ENCODE data around the gene TMEM31. TPM values are rescaled to one million over a fixed set of nuclear protein-coding genes. Genes with fewer than 3 reads are reported as not detected.

Gene TMEM31
- total RNA-seq, 1 experiment from 2014 or later, result not detected

GRCh38 chrX:103681443-103681842 is 29.3 kb upstream of the TMEM31 start:
- intact Hi-C loops (cut with micrococcal nuclease; ENCODE audit: unreplicated experiment), result no loop called here
- H3K9me3 ChIP-seq (ENCODE audit: insufficient read depth, low read depth), result no peaks in the 10 kb centered on the region
- no peaks in the 10 kb centered on the region for H3K27me3 ChIP-seq (ENCODE audit: insufficient read depth, low read depth)
- H4K20me1 ChIP-seq (ENCODE audit: insufficient read depth), result peaks cover 18% of the 10 kb centered on the region
- TF ChIP-seq, protein P1, sequence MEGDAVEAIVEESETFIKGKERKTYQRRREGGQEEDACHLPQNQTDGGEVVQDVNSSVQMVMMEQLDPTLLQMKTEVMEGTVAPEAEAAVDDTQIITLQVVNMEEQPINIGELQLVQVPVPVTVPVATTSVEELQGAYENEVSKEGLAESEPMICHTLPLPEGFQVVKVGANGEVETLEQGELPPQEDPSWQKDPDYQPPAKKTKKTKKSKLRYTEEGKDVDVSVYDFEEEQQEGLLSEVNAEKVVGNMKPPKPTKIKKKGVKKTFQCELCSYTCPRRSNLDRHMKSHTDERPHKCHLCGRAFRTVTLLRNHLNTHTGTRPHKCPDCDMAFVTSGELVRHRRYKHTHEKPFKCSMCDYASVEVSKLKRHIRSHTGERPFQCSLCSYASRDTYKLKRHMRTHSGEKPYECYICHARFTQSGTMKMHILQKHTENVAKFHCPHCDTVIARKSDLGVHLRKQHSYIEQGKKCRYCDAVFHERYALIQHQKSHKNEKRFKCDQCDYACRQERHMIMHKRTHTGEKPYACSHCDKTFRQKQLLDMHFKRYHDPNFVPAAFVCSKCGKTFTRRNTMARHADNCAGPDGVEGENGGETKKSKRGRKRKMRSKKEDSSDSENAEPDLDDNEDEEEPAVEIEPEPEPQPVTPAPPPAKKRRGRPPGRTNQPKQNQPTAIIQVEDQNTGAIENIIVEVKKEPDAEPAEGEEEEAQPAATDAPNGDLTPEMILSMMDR (conservative IDR thresholded peaks at IDR 0.05), result no peak
- TF ChIP-seq EZH2 (IDR thresholded peaks at IDR 0.05; ENCODE audit: low read depth), result no peak
- H3K27ac ChIP-seq, result no peak overlapping the region
- peaks cover 44% of the 10 kb centered on the region for H3K79me2 ChIP-seq (ENCODE audit: low read depth)
- peaks cover 53% of the 10 kb centered on the region for H3K36me3 ChIP-seq (ENCODE audit: low read depth)
- H3K9me2 ChIP-seq (ENCODE audit: insufficient read depth), result no peaks in the 10 kb centered on the region
- H3K4me1 ChIP-seq (replicated peaks; ENCODE audit: insufficient read depth), result peaks cover 13% of the 10 kb centered on the region
- no peak overlapping the region for H3K4me3 ChIP-seq
- POLR2A ChIA-PET (ENCODE audit: unreplicated experiment), result no interaction called here
- H3K4me2 ChIP-seq, result no peak overlapping the region
- no peak overlapping the region for H2AFZ ChIP-seq
- H3F3A ChIP-seq (ENCODE audit: insufficient read depth, low read depth), result peaks cover 59% of the 10 kb centered on the region
- BruUV-seq (replicated peaks), result no TSS peak
- CTCF ChIA-PET, result no interaction called here
- no peak for DNase-seq

DNA sequence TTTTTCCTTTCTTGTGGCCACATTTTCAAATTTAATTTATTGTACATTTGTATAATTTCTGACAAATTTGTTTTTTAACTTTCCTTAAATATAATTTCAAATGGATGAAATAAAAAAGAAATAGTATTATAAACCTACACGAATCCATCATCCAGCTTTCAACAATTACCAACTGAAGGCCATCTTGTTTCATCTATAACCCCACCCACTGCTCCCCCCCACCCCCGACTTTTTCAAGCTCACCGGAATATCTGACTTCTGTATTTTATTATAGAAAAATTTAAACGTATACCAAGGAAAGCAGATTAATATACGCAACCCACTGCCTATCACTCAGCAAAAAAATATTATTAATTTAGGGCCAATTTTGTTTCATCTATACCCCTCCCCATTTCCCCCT is 25.3 kb upstream of the TMEM31 start:
- intact Hi-C loops (cut with micrococcal nuclease; ENCODE audit: unreplicated experiment), result loop anchor here (5.0 kb wide), 1 partner anchor 133 kb away; no protein-coding TSS in a partner anchor
- no peaks in the 10 kb centered on the region for H3K9me3 ChIP-seq (ENCODE audit: insufficient read depth, low read depth)
- peaks cover 49% of the 10 kb centered on the region for H3F3A ChIP-seq (ENCODE audit: insufficient read depth, low read depth)
- H3K9me2 ChIP-seq (ENCODE audit: insufficient read depth), result no peaks in the 10 kb centered on the region
- peak overlapping the region; percentile 98 for H3K4me3 ChIP-seq
- CTCF ChIA-PET, result interaction anchor here (2.3 kb wide), 1 partner anchor 55 kb away, joined by 9 read pairs; no protein-coding TSS in a partner anchor
- H2AFZ ChIP-seq, result no peak overlapping the region
- TF ChIP-seq, protein P1 (conservative IDR thresholded peaks at IDR 0.05), result no peak
- TF ChIP-seq EZH2 (IDR thresholded peaks at IDR 0.05; ENCODE audit: low read depth), result no peak
- POLR2A ChIA-PET (ENCODE audit: unreplicated experiment), result interaction anchor here (0.5 to 1.2 kb wide), 5 partner anchors 15 to 566 kb away, joined by 3 to 31 read pairs (median 8); no protein-coding TSS in a partner anchor
- H3K4me1 ChIP-seq (replicated peaks; ENCODE audit: insufficient read depth), result peaks cover 21% of the 10 kb centered on the region
- H3K27ac ChIP-seq, result peak overlapping the region; percentile 96
- no TSS peak for BruUV-seq (replicated peaks)
- no peak for DNase-seq
- H4K20me1 ChIP-seq (ENCODE audit: insufficient read depth), result peaks cover 16% of the 10 kb centered on the region
- peaks cover 31% of the 10 kb centered on the region for H3K36me3 ChIP-seq (ENCODE audit: low read depth)
- peak overlapping the region; percentile 90 for H3K4me2 ChIP-seq
- H3K79me2 ChIP-seq (ENCODE audit: low read depth), result peaks cover 50% of the 10 kb centered on the region
- no peaks in the 10 kb centered on the region for H3K27me3 ChIP-seq (ENCODE audit: insufficient read depth, low read depth)

GRCh38 chrX:103686199-103687072 is 24.3 kb upstream of the TMEM31 start, which contains the start of gene MORF4L2:
Gene MORF4L2, minus strand, starts transcription at chrX:103686699. Its CDS starts 9,672 bp downstream, at chrX:103677027.
- peak within 1 kb of the TSS; percentile 85 for H2AFZ ChIP-seq
- peaks cover 50% of the 10 kb centered on the region for H3K79me2 ChIP-seq (ENCODE audit: low read depth)
- peak within 1 kb of the TSS; percentile 96 for H3K27ac ChIP-seq
- H4K20me1 ChIP-seq (ENCODE audit: insufficient read depth), result peaks cover 16% of the 10 kb centered on the region; the same call in 1 of the 2 replicates
- intact Hi-C loops (cut with micrococcal nuclease; ENCODE audit: unreplicated experiment), result loop anchor here (2.0 to 5.0 kb wide), 5 partner anchors 30 to 154 kb away; partner anchors contain the start of gene TCEAL4
- H3K9me3 ChIP-seq (ENCODE audit: insufficient read depth, low read depth), result no peaks in the 10 kb centered on the region
- peak; percentile 89 to 99 for DNase-seq
- BruUV-seq (replicated peaks), result TSS peak; percentile 46
- peaks cover 49% of the 10 kb centered on the region for H3F3A ChIP-seq (ENCODE audit: insufficient read depth, low read depth)
- no peaks in the 10 kb centered on the region for H3K27me3 ChIP-seq (ENCODE audit: insufficient read depth, low read depth)
- H3K4me1 ChIP-seq (replicated peaks; ENCODE audit: insufficient read depth), result peaks cover 21% of the 10 kb centered on the region
- H3K36me3 ChIP-seq (ENCODE audit: low read depth), result peaks cover 30% of the 10 kb centered on the region
- peak within 1 kb of the TSS; percentile 98 for H3K4me3 ChIP-seq
- H3K4me2 ChIP-seq, result peak within 1 kb of the TSS; percentile 90
- CTCF ChIA-PET, result interaction anchor here (0.7 to 2.3 kb wide), 3 partner anchors 19 to 57 kb away, joined by 4 to 11 read pairs (median 9); no protein-coding TSS in a partner anchor
- TF ChIP-seq EZH2 (IDR thresholded peaks at IDR 0.05; ENCODE audit: low read depth), result no peak
- TF ChIP-seq, protein P1 (conservative IDR thresholded peaks at IDR 0.05), result no peak
- POLR2A ChIA-PET (ENCODE audit: unreplicated experiment), result interaction anchor here (0.5 to 1.3 kb wide), 7 partner anchors 8 to 471 kb away, joined by 3 to 31 read pairs (median 7); partner anchors contain the start of gene SLC25A53
- H3K9me2 ChIP-seq (ENCODE audit: insufficient read depth), result no peaks in the 10 kb centered on the region

All from PC-9 (cell line).